Loucy (cell line): ENCODE data around the gene DSC3.
"Not testable (repeated sequence)": the region's sequence is repeated elsewhere in the genome, so short reads cannot be mapped to it uniquely, and the experiment has no call there.

Source experiments
- EZH2phosphoT487 ChIP-seq: fragments of 200-600 bp; IDR thresholded peaks from 2 replicates; pipeline ENCODE4 v1.6.1; 2018; ENCODE audit warnings: antibody characterized with exemption, mild to moderate bottlenecking, moderate library complexity, borderline replicate concordance
- TF ChIP-seq, protein P1 (sequence below): fragments of 200-600 bp; sonication (generic); conservative IDR thresholded peaks from 2 replicates; pipeline ENCODE4 v1.5.1; 2014; ENCODE audit warnings: mild to moderate bottlenecking, antibody characterized with exemption, low read length

DNA sequence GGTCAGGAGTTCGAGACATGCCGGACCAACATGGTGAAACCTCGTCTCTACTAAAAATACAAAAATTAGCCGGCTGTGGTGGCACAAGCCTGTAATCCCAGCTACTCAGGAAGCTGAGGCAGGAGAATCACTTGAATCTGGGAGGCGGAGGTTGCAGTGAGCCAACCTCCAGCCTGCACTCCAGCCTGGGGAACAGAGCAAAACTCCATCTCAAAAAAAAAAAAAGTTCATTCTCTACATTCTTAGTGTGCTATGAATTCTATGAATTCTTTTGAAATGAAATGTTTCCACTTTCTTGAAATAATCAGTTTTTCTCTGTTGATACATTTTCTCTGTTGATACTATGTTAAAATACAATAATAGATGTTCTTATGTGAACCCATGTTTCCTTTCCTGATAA, 4.9 kb downstream of the DSC3 start:
- TF ChIP-seq, protein P1, sequence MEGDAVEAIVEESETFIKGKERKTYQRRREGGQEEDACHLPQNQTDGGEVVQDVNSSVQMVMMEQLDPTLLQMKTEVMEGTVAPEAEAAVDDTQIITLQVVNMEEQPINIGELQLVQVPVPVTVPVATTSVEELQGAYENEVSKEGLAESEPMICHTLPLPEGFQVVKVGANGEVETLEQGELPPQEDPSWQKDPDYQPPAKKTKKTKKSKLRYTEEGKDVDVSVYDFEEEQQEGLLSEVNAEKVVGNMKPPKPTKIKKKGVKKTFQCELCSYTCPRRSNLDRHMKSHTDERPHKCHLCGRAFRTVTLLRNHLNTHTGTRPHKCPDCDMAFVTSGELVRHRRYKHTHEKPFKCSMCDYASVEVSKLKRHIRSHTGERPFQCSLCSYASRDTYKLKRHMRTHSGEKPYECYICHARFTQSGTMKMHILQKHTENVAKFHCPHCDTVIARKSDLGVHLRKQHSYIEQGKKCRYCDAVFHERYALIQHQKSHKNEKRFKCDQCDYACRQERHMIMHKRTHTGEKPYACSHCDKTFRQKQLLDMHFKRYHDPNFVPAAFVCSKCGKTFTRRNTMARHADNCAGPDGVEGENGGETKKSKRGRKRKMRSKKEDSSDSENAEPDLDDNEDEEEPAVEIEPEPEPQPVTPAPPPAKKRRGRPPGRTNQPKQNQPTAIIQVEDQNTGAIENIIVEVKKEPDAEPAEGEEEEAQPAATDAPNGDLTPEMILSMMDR, result not testable (repeated sequence)
- not testable (repeated sequence) for TF ChIP-seq EZH2phosphoT487
